Measurements from ENCODE around the gene NOS1AP.

The NOS1AP gene

DNA sequence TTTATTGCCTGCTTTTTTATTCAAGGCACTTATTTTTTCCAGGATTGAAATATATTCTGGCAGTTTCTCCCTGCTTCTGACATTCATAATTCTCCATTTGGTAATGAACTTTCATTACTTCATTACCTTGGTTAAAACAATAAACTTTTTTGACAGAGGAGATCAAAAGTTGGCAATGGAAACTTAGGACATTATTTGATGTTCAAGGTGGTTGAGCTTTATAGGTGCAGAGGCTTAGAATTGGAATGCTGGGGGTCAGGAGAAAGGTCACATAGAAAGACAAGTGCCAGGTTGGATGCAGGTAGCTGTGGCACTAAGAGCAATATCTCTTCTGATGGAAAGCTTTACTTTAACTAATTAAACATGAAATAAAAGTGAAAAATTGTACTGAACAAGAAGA is 154.8 kb downstream of the NOS1AP start:
- no peak for DNase-seq

DNA sequence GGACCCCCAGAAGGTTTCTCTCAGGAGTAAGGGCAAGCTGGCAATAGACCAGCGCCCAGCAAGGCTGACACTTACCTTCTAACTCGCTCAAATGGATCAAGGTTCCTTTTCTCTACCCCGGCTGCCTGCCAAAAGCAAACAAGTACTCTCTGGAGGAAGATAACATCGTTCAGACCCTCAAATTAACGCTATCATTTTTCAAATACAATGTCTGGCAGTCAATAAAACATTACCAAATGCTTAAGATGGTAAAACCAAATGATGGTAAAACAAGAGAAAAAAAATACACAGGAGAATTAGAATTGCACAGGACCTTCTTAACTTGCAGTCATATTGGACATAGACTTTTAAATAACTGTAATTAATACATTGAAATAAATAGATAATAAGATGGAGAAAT is 159.1 kb downstream of the NOS1AP start:
- DNase-seq: no peak

DNA sequence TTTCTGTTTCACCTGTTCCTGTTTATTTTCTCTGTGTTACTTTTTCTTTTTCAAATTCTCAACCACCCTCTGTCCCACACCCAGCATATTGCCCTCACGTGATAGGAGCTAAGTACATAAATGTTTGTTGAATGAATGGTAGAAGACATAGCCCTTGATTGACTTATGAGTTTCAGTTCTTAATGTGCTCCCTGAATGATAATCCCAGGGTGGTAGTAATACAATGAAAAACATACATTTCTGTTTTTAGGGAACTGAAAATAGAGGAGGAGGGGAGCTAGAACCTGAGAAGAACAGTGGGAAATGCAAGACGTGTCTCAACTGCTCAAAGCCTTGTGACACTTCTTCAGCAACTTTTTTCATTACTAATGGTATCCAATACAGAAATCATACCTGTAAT is 160.1 kb downstream of the NOS1AP start:
- no peak for DNase-seq

DNA sequence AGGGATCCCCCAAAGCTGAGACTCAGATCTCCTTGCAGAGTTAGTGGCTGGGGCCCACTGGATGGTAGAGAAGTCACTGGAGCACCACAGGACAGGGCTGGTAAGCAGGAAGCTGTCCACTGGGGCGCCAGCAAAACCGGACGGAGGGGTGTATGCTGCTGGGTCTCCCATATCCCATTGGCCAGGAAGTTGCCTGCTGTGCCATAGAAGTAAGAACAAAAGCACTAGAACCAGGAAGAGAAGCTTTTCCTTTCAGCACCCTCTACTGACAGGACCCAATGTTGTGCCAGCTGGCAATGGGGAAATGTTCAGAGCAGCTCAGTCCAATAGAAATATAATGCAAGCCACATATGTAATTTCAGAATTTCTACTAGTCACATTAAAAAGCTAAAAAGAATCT is 160.6 kb downstream of the NOS1AP start:
- DNase-seq: no peak

DNA sequence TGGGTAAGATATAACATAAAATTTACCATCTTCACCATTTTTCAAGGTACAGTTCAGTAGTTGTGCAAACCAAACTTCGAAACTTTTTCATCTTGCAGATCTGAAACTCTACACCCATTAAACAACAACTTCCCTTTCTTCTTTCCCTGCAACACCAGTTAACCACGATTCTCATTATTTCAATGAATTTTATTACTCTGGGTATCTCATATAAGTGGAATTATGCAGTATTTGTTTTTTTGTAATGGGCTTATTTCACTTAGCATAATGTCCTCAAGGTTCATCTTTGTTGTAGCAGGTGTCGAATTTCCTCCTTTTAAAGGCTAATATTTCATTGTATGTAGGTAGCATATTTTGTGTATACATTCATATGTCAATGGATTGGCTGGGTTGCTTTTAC is 161.0 kb downstream of the NOS1AP start:
- no peak for DNase-seq

DNA sequence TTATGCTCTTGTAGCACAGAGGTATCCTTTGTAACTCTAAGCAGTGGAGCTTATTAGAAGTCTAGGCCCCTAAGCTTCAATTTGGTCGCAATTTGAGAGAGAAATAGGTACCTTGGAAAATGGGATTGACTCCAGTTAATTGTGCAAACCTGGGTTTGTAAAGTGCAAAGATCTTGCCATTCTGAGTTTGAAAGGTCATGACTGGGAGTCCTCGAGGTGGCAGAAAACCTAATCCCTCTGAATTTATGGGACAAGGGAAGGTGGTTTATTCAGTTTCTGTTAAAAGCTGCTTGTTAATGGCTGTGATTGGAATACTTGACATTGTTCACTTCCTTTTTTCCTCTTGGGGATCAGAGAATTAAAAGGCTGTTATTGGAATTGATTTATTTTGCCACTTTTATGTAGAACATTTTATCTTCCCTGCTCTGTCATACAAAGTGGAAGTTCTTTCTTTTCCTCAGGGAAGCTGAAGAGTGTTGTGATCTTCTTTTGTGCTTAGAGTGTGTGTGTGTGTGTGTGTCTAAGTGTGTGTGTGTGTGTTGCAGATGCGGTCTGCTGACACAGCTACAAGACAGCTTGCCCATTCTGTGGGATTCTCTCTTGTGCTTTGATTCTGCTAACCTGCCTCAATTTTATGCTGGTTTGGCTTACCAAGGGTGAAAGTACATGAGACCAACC is 162.7 kb downstream of the NOS1AP start:
- DNase-seq: no peak

DNA sequence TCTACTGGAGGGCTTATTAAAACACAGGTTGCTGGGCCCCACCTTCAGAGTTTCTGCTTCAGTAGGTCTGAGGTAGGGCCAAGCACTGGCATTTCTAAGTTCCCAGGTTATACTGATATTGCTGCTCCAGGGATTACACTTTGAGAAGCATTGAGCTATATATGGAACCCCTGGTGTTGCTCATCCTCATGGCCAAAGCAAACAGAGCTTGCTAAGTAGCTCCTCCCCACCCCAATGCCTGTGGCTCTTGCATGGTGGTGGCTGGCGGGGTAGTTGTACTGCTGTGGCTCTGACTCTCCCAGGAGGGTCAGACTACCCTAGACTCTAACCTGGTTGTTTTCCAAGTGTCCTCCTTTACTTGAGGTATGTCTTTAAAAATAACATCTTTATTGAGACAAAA is 163.6 kb downstream of the NOS1AP start:
- DNase-seq: no peak

DNA sequence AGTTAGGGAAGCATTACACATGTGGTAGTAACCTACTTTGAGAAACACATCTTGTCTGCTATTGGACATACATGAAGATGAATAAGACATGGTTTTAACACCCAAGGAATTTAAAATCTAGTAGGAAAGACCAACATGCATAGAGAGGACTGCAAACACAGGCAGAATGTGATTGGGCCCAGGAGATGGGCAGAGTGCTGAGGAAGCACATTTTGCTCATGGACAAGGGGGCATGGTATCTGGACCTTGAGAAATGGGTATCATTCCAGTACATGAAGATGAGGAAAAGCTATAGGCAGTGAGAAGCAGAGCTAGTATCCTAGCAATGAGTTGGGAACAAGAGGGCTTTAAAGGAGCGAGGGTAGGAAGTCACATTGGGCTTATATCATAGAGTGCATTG is 164.4 kb downstream of the NOS1AP start:
- no peak for DNase-seq

DNA sequence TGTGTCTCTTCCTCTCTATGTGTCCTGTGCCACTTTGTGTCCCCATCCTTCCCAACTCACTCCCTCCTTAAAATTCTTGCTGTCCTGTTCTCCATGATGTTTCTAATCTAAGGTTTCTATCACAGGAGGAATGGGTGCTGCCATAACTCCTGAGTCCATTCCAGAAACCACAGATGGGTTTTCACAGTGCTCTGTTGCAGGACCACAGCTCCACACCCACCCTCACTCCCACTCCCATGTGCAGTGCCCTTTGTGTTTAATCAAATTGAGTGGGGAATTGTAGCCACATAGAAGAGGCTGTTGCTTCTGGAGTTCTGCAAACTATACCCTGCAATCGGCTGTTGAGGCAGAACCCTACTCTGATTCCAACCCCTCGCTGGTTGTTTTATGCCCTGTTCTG is 165.1 kb downstream of the NOS1AP start:
- DNase-seq: no peak

DNA sequence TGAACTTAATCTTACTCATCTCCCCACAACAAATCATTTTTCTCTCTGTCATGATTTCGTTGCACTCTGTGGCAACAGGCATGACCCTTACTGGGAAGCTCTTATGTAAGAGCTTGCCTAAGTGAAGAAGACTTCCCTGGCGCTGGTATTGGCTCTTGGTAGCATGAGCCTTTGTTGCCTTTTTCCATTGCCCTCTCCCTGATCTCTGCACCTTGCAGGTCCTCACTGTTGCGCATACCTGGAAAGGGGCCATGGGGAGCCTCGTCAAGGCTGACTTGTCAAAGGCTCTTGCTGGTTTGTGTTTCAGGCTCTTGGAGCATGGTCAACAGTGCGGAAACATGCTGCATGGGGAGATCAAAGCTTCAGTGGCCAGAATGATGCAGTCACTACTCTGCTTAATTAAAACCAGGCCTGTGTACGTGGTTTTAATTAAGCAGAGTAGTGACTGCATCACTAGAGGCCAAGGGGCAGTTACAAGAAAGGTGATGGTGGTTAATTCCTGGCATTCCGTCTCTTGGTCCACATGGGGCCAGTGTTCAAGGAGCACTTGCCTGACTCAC is 165.8 kb downstream of the NOS1AP start:
- no peak for DNase-seq

DNA sequence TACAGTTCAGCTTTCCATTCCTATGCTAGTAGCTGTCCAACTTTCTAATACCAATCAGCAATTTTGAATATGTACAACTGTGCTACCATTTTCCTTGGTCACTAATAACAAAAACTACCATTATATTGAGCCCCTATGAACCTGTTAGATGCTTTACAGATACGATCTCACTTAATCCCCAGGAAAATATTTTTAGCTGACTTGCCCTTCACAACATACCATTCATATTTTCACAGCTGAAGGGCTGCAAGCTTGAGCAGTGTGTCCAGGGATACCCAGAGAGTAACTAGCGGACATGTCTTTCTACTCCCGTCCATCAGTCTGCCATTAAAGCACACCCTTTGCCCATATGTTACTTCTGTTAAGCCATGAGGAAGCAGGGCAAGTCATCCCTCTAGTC is 166.7 kb downstream of the NOS1AP start:
- DNase-seq: no peak

DNA sequence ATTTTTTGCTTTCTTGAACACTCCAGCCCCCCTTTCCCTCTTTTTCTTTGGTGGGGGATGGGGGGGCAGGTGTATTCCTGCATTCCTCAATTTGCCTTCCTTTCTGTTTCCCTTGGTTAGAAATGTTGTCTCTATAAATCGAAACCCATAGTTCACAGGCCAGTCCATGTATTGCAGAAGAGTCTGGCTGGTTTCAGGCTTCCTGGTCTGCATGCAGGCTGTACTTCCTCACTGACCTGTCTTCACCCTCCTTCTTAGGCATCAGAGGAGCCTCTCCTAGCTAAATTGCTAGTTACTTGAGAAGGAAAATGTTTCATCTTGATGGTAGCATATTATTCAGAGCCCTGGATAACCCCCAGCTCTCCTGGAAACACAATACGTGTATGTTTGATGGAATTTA is 167.1 kb downstream of the NOS1AP start:
- no peak for DNase-seq

DNA sequence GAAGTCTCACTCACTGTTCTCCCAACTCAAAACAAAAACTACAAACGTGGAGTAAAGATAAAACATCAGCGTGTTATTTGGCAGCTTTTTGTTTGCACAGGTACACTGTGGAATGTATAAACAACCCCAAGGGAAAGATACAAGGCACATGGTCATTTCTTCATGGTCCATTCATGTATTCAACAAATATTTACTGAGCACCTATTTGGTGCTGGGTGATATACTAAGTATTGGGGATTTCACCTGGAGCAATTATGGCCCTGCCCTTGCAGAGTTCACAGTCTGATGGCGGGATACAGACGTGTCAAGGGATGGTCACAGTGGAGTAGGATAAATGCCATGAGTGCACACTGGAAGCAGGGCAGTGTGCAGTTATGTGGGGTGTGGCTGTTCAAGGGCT is 171.1 kb downstream of the NOS1AP start:
- DNase-seq: no peak

DNA sequence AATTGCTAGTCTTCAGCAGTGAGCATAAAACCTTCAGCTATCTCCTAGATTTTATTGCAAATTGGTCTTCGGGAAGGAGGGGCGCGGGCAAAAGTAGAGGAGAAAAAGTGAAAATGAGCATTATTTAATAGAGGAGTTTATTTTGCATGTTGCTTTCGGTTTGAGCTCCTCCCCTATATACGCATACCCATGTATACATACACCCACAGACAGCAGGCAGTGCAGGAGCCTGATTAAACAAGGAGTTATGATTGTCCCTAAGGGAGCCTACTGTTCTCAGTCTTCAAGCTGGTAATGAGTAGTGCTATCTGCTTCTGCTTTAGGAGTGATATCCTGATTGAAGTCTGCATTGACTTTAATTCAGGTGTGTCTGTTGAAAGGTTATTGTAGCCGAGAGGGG is 173.3 kb downstream of the NOS1AP start:
- no peak for DNase-seq

DNA sequence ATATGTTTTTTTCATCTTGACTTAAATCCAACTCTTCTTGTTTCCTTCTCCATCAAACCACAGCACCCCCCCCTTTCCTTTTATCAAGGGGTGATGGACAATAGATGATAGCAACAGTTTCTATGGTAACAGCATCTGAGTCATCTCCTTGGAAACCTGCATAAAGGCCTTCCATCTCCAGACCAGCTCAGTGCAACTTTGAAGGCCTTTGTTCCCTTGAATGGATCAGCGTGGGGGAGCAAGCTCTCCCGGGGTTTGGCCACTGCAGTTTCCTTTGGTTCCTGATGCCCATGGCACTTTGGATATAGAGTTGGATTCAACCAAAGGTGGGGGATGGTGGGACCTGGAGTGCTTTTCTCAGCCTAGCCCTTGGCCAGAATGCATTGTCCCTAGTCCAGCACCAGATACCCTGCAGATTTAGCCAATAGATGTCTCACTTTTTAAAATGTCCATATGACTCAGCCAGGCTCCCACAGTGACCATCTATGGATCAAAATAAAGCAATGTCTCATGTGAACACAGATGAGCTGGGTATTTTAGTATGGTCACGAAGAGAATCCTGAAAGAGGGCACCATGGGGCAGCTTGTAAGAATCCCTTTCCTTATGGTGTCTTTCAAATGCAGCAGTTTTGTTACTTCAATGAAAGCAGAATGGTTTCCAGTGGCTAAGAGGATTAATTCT is 179.5 kb downstream of the NOS1AP start:
- no peak for DNase-seq

DNA sequence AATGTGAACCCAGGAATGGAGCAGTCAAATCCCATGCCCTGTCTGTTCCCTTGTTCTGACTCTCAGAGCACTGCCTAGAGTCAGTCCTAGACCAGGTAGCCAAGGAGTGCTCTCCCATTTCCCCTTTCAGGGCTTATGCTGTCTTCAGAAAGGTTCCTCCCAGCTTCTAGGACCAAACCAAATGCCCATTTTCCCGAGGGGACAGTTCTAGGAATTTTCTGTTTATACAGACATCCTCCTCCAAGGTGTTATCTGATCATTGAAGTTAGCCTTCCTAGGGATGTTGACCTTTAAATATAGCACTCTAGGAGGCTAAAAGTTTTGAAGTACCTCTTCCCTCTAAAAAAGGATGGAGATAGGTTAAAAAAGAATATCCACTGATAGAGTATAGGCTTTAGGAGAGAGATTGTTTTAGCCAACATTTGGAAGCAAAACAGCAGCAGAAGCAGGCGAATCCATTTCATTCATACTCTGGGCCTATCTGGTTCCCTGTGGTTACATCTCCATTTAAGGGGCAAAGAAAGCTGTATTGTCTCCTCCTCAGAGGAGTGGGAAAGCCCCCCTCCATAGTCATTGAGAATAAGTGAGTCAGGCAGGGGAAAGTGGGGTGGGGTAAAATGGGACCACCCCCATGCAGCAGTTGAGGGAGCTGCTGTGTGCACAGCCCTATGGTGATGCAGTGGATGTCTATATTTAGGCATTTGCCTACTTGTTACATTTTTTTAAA is 180.7 kb downstream of the NOS1AP start:
- DNase-seq: no peak

DNA sequence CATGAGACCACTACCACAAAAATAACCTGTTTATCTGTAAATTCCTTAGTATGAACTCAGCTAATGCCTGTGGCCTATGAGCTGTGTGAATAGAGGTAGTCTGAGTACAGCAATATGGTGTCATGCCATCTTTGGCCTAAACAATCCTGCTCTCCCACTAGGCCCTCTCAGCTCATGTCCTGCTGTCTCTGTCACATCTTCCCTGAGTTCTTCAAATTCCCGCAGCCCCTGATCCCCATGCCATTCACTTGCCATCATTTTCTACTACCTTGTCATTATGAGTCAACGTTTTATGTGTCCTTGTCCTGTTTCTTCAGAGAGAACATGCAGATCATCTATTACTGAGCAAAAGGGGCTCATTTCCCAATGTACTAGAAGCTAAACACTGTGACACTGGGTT is 181.6 kb downstream of the NOS1AP start:
- DNase-seq: no peak

DNA sequence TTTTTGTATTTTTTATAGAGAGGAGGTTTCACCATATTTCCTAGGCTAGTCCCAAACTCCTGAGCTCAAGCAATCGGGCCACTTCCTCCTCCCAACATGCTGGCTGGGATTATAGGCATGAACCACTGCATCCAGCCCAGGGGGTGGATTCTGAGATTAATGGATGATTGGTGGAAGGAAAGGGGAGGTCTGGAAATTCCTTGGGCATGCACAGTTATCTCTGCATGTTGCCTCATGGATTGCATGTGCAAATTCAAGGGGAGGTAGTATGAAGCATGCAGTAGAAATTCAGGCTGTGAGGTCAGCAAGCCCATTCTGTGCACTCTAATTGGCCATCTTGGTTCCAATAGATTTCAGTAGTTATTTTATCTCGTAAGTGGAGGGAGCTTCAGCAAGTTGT is 182.7 kb downstream of the NOS1AP start:
- no peak for DNase-seq

DNA sequence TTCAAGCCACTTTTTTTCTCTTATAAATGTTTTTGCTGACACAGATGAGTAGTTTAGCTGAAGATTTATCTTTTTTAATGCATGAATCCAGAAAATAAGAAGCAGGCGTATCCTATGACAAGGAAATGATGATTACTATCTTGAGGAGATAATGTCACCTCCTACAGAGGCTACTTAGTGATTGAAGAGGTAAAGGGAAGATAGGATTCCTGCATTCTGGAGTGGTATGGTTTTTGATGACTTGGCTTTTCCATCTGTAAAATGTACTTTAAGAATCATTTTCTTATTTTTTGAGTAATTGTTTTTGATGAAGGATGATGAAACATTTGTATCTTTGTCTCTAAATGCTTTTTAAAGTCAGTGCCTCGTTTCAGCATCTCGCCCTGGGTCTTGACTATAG is 184.3 kb downstream of the NOS1AP start:
- DNase-seq: no peak

DNA sequence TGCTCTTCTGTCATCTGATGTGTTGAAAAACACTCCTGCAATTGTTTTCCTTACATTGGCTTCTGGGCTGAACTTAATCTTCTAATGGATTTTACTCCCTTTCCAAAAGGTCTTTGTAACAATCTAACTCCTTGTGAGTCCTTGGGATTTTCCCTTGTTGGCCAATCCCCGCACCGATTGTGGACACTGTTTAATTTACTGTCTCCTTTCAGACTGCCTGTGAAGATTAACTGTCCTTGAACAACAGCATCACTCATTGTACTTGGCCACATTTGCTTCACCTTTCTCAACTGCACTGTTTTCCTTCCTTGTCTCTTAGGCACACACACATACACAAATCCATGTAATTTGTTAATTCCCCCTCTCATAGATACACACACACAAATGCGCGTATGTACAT is 186.8 kb downstream of the NOS1AP start:
- DNase-seq: no peak

DNA sequence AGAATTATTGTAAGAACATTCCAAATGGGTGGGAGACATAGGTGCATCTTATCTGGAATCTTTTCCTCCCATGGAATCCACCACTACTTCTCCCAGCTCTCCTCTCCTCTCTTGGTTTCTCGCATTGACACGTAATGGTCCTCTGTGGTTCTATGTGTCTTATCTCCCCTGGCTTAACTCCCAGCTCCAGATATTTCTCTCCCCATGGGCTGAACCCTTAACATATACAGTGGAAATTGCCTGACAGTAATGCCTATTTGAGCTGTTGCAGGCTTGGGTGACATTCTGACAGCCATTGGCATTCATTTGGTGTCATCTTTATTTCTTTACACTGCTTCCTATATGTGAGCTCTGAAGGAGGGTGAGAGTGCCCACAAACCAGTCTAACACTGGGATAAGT is 188.9 kb downstream of the NOS1AP start:
- DNase-seq: no peak

DNA sequence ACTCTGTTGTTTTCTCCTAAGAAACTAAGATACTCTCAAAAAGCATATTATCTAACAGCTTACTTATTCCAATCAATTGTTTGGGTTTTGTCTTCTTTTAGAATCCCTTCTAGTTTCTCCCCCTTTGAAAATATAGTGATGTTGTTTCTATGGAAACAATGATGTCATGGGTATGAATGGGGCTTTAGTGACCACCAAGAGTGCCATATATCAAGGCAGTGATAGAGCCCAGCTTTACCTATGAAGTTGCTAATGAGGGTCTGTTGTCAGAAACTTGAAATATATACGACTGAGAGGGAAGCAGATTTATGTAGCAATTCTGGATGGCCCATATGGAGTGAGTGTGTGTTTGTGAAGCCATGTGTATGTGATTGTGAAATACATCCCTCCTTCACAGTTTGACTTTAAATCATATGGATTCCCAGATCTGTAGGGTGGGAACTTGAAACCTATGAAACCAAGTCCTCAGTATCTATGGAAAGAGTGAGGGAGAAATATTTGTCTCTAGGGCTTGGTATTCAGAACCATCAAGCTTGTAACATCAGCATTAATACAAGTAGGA is 190.5 kb downstream of the NOS1AP start:
- DNase-seq: no peak

DNA sequence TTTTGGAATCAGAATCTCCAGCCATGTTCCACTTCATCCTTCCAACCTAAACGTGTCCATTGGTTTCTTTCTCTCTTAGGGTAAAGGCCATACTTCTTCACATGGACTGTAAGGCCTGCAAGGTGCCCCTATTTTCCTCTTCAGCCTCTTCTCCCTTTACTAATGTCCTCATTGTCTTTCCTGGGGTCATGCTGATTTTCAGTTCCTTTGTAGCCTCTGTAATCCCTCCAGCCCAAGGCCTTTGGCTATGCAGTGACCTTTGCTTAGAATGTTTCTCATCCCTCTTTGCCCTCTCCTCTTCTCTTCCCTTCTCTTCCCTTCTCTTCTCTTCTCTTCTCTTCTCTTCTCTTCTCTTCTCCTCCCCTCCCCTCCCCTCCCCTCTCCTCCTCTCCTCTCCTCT is 194.6 kb downstream of the NOS1AP start:
- DNase-seq: no peak

DNA sequence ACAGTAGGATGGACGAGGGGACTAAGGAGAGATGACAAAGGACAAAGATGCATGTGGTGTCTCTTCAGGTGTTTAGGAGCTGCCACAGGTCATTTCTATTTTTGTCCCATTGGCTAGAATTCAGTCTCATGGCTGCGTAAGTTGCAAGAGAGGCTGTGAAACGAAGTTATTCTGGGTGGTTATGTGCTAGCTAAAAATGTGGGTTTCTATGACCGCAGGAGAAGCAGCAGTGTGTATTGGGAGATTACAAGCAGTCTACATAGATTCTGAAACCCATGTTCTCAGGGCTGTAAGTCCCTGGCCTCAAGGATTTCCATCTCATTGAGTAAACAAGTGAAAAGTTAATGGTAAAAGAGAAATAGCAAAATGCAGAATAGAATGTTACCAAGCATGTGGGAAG is 196.5 kb downstream of the NOS1AP start:
- DNase-seq: no peak
